ENCODE results near the gene STAT3. TPM values are rescaled to one million over a fixed set of nuclear protein-coding genes. Genes with fewer than 3 reads are reported as not detected.
A peak's percentile ranks its signal among the peaks of the same experiment; 100 is the strongest.

Gene STAT3
- total RNA-seq, 1 donor from 2014 or later = 68.0 TPM

GRCh38 chr17:42296012-42296411, 92.2 kb downstream of the STAT3 start:
- DNase-seq = no peak
- Mint-ChIP-seq H3K27ac (ENCODE audit: unreplicated experiment) (no peak overlapping the region), H3K4me1 (ENCODE audit: low read depth, unreplicated experiment) (peaks cover 17% of the 10 kb centered on the region), H3K27me3 (ENCODE audit: unreplicated experiment) (peaks cover 2% of the 10 kb centered on the region), H3K36me3 (ENCODE audit: unreplicated experiment) (no peaks in the 10 kb centered on the region), H3K9me3 (ENCODE audit: unreplicated experiment) (peaks cover 1% of the 10 kb centered on the region), H3K4me3 (ENCODE audit: unreplicated experiment) (no peak overlapping the region)
- TF ChIP-seq CTCF (IDR thresholded peaks at IDR 0.05; ENCODE audit: partially characterized antibody, unreplicated experiment) = no peak

GRCh38 chr17:42294469-42295398, 93.5 kb downstream of the STAT3 start:
- peaks cover 18% of the 10 kb centered on the region for H3K4me1 Mint-ChIP-seq (ENCODE audit: low read depth, unreplicated experiment)
- H3K36me3 Mint-ChIP-seq (ENCODE audit: unreplicated experiment) = no peaks in the 10 kb centered on the region
- no peak overlapping the region for H3K4me3 Mint-ChIP-seq (ENCODE audit: unreplicated experiment)
- no peak for TF ChIP-seq CTCF (IDR thresholded peaks at IDR 0.05; ENCODE audit: partially characterized antibody, unreplicated experiment)
- no peak overlapping the region for H3K27ac Mint-ChIP-seq (ENCODE audit: unreplicated experiment)
- H3K27me3 Mint-ChIP-seq (ENCODE audit: unreplicated experiment) = peaks cover 3% of the 10 kb centered on the region
- DNase-seq = no peak
- H3K9me3 Mint-ChIP-seq (ENCODE audit: unreplicated experiment) = peaks cover 1% of the 10 kb centered on the region

GRCh38 chr17:42291129-42291528, 97.1 kb downstream of the STAT3 start:
- no peak for TF ChIP-seq CTCF (IDR thresholded peaks at IDR 0.05; ENCODE audit: partially characterized antibody, unreplicated experiment)
- Mint-ChIP-seq H3K9me3 (ENCODE audit: unreplicated experiment) (no peaks in the 10 kb centered on the region), H3K4me3 (ENCODE audit: unreplicated experiment) (peak overlapping the region; percentile 38)

GRCh38 chr17:42290577-42290976, 97.7 kb downstream of the STAT3 start:
- Mint-ChIP-seq H3K9me3 (ENCODE audit: unreplicated experiment) (no peaks in the 10 kb centered on the region), H3K36me3 (ENCODE audit: unreplicated experiment) (no peaks in the 10 kb centered on the region), H3K27ac (ENCODE audit: unreplicated experiment) (no peak overlapping the region), H3K4me1 (ENCODE audit: low read depth, unreplicated experiment) (peaks cover 9% of the 10 kb centered on the region), H3K27me3 (ENCODE audit: unreplicated experiment) (peaks cover 4% of the 10 kb centered on the region), H3K4me3 (ENCODE audit: unreplicated experiment) (no peak overlapping the region)
- no peak for TF ChIP-seq CTCF (IDR thresholded peaks at IDR 0.05; ENCODE audit: partially characterized antibody, unreplicated experiment)
- no peak for DNase-seq

More at GRCh38 chr17:42291129-42291528, 97.1 kb downstream of the STAT3 start:
- Mint-ChIP-seq H3K4me1 (ENCODE audit: low read depth, unreplicated experiment) (peaks cover 9% of the 10 kb centered on the region), H3K27ac (ENCODE audit: unreplicated experiment) (peak overlapping the region; percentile 14), H3K36me3 (ENCODE audit: unreplicated experiment) (no peaks in the 10 kb centered on the region), H3K27me3 (ENCODE audit: unreplicated experiment) (peaks cover 4% of the 10 kb centered on the region)
- no peak for DNase-seq

GRCh38 chr17:42289611-42290181, 98.5 kb downstream of the STAT3 start:
- no peak for DNase-seq
- Mint-ChIP-seq H3K9me3 (ENCODE audit: unreplicated experiment) (no peaks in the 10 kb centered on the region), H3K4me1 (ENCODE audit: low read depth, unreplicated experiment) (peaks cover 9% of the 10 kb centered on the region), H3K27me3 (ENCODE audit: unreplicated experiment) (peaks cover 4% of the 10 kb centered on the region), H3K4me3 (ENCODE audit: unreplicated experiment) (no peak overlapping the region), H3K36me3 (ENCODE audit: unreplicated experiment) (no peaks in the 10 kb centered on the region), H3K27ac (ENCODE audit: unreplicated experiment) (no peak overlapping the region)
- TF ChIP-seq CTCF (IDR thresholded peaks at IDR 0.05; ENCODE audit: partially characterized antibody, unreplicated experiment) = no peak

Data from glutamatergic neuron (in vitro differentiated cells).